AG09319 (cell line): ENCODE data around the gene ARMC12.
"Not testable (repeated sequence)": the region's sequence is repeated elsewhere in the genome, so short reads cannot be mapped to it uniquely, and the experiment has no call there.

Experiments
- DNase-seq: peaks from one replicate; pipeline ENCODE4 v3.0.0-alpha.2; 2010; ENCODE audit warnings: low read depth; ENCODE audit errors: extremely low read depth
- TF ChIP-seq, protein P1 (sequence below): IDR thresholded peaks from 2 replicates; pipeline ENCODE4 v1.5.1; 2011; ENCODE audit warnings: low read depth, mild to moderate bottlenecking, inconsistent platforms, low read length, moderate library complexity

Gene ARMC12

GRCh38 chr6:35694462-35694861, 42.4 kb upstream of the ARMC12 start:
- DNase-seq: no peak

GRCh38 chr6:35698430-35698829, 38.4 kb upstream of the ARMC12 start:
- DNase-seq: not testable (repeated sequence)

More at GRCh38 chr6:35694462-35694861, 42.4 kb upstream of the ARMC12 start:
- TF ChIP-seq, protein P1, sequence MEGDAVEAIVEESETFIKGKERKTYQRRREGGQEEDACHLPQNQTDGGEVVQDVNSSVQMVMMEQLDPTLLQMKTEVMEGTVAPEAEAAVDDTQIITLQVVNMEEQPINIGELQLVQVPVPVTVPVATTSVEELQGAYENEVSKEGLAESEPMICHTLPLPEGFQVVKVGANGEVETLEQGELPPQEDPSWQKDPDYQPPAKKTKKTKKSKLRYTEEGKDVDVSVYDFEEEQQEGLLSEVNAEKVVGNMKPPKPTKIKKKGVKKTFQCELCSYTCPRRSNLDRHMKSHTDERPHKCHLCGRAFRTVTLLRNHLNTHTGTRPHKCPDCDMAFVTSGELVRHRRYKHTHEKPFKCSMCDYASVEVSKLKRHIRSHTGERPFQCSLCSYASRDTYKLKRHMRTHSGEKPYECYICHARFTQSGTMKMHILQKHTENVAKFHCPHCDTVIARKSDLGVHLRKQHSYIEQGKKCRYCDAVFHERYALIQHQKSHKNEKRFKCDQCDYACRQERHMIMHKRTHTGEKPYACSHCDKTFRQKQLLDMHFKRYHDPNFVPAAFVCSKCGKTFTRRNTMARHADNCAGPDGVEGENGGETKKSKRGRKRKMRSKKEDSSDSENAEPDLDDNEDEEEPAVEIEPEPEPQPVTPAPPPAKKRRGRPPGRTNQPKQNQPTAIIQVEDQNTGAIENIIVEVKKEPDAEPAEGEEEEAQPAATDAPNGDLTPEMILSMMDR: no peak

GRCh38 chr6:35698858-35699257, 38.0 kb upstream of the ARMC12 start:
- TF ChIP-seq, protein P1: no peak
- DNase-seq: no peak

DNA sequence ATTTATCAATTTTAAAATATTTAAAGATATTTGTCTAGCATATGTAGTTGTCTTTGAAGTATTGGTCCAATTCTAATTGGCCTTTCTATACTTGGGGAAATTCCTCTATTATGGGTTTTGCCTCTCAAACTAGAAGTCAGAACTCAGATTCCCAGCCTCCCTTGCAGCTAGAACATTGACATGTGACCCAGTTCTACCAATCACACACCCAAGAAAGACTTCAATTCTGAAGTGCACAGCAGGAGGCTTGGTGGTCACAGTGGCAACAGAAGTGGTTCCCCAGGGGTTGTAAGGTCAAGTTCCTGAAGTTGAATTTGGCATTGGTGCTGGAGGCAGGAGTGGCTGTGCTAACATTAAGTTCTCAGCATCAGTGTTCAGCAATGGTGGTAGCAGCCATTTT, 33.3 kb upstream of the ARMC12 start:
- TF ChIP-seq, protein P1: no peak
- no peak for DNase-seq

GRCh38 chr6:35706468-35706867, 30.4 kb upstream of the ARMC12 start:
- TF ChIP-seq, protein P1: no peak
- DNase-seq: no peak

DNA sequence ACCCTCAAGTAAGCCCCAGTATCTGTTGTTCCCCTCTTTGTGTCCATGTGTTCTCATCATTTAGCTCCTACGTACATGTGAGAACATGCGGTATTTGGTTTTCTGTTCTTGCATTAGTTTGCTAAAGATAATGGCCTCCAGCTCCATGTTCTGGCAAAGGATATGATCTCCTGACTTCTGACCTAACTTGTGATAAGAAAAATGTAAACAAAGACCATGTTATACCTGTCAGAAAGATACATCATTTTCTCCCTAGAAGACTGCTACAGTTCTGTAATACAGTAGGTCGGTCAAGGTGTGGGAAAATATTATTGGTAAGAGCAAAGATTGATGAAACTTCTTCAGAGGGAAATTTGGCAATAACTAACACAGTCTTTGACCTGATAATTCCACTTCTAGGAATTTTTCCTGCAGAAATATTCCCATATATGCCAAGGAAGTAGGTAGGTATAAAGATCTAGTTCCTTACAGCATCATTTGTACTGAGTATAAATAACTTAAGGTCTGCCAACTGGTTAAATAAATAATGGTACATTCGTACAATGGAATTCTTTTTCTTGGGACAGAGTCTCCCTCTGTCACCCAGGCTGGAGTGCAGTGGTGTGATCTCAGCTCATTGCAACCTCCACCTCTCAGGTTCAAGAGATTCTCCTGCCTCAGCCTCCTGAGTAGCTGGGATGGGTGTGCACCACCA, 29.0 kb upstream of the ARMC12 start:
- DNase-seq: no peak
- TF ChIP-seq, protein P1: no peak

DNA sequence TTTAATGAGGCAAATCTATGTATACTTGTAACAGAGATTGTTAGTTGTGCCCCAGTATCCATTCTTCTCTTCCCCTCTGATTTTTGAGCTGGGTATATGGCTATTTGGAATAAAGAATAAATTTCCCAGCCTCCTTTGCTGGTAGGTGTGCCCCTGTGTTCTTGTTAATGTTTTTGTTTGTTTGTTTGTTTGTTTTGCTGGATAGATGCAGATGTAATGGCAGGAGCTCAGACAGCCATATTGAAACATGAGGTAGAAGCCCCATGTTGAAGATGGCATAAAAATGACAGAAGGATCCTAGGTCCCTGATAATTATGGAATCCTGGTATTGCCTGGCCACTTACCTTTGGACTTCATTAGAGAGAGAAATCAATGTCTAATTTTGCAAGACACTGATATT, 28.2 kb upstream of the ARMC12 start:
- TF ChIP-seq, protein P1: no peak
- DNase-seq: no peak
